ENCODE measurements around the gene PKIG. TPM values are rescaled to one million over a fixed set of nuclear protein-coding genes. Genes with fewer than 3 reads are reported as not detected.
A peak's percentile ranks its signal among the peaks of the same experiment; 100 is the strongest.

PKIG gene
- total and polyA plus RNA-seq, 10 of the 15 experiments (the other 5 are each of a cell fraction or from before 2014, with no cell fraction given), result 5.7 to 82.3 (median 39.7) TPM

DNA sequence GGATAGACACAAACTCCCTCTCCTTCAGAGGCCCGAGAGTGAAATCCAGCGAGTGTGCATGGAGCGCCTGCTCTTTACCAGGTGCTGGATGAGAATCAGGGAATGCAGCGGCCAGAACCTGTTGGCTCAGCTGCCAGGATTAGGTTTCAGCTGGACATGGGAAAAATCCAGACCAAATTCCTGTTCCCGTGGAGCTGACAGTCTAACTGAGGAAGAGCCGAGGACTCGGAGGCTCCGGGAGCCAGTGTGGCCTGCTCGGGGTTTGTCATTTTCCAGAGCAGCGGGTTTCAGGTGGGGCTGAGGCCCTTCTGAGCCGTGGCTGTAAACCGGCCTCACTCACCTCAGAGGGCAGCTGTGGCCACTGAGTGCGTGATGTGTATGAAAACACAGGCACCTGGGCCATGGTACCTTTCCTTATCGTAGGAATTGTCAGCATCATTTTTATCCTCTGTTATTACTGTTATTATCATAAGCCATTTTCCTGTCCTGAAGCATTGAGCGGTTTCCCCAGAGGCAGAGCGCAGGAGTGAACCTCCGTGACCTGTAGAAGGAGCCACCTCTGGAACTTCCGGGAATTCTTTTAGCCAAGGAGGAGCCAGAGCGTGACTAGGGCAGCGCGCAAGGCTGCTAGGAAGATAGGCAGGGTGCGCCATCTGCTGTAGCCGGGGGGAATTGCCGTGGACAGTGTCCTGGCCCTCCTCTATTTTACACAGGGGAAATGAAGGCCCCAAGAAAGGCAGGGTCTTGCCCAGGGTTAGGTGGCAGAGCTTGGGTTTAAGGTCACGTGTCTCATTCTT lies 27.3 kb downstream of the PKIG start (continued):
- TF ChIP-seq MYB (IDR thresholded peaks at IDR 0.05; ENCODE audit: borderline replicate concordance, low read depth, low read length) (no peak), ETV6 (conservative IDR thresholded peaks at IDR 0.05 in 1 of 2, IDR thresholded peaks at IDR 0.05 in 1 of 2; ENCODE audit: borderline replicate concordance in 1 of 2, low read depth in 1 of 2) (no peak; a peak in 1 of 4 replicates), TBL1XR1 (IDR thresholded peaks at IDR 0.05; ENCODE audit: low read depth, low read length) (0 out of 2 replicates have a peak, but pooled peaks have one; percentile 21), NR2C1 (IDR thresholded peaks at IDR 0.05) (no peak), POU2F2 (IDR thresholded peaks at IDR 0.05; ENCODE audit: borderline replicate concordance, low read depth, low read length) (peak; percentile 38; the same call in 1 of the 3 replicates), RAD21 (IDR thresholded peaks at IDR 0.05; ENCODE audit: insufficient read depth, low read depth, low read length) (peak; percentile 99), FOS (IDR thresholded peaks at IDR 0.05; ENCODE audit: borderline replicate concordance, extremely low read depth, insufficient read length) (no peak), SP1 (IDR thresholded peaks at IDR 0.05; ENCODE audit: low read depth, low read length) (peak; percentile 7), SREBF2 (IDR thresholded peaks at IDR 0.05; ENCODE audit: low read length) (no peak), SUZ12 (IDR thresholded peaks at IDR 0.05; ENCODE audit: unreplicated experiment) (no peak), RUNX3 (IDR thresholded peaks at IDR 0.05; ENCODE audit: low read length) (no peak), CBX3 (IDR thresholded peaks at IDR 0.05; ENCODE audit: borderline replicate concordance, low read depth) (no peak), TCF7 (IDR thresholded peaks at IDR 0.05; ENCODE audit: borderline replicate concordance) (no peak), KDM1A (IDR thresholded peaks at IDR 0.05; ENCODE audit: borderline replicate concordance) (no peak), NFXL1 (IDR thresholded peaks at IDR 0.05; ENCODE audit: borderline replicate concordance) (no peak), RB1 (IDR thresholded peaks at IDR 0.05; ENCODE audit: borderline replicate concordance) (no peak; the same call in 1 of the 2 replicates), SIX5 (IDR thresholded peaks at IDR 0.05; ENCODE audit: low read depth, low read length, severe bottlenecking) (no peak), IRF4 (IDR thresholded peaks at IDR 0.05; ENCODE audit: low read depth, low read length) (no peak)
- TF ChIP-seq, protein P1, sequence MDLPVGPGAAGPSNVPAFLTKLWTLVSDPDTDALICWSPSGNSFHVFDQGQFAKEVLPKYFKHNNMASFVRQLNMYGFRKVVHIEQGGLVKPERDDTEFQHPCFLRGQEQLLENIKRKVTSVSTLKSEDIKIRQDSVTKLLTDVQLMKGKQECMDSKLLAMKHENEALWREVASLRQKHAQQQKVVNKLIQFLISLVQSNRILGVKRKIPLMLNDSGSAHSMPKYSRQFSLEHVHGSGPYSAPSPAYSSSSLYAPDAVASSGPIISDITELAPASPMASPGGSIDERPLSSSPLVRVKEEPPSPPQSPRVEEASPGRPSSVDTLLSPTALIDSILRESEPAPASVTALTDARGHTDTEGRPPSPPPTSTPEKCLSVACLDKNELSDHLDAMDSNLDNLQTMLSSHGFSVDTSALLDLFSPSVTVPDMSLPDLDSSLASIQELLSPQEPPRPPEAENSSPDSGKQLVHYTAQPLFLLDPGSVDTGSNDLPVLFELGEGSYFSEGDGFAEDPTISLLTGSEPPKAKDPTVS (IDR thresholded peaks at IDR 0.05; ENCODE audit: low read depth, low read length), result no peak
- TF ChIP-seq, protein P2, sequence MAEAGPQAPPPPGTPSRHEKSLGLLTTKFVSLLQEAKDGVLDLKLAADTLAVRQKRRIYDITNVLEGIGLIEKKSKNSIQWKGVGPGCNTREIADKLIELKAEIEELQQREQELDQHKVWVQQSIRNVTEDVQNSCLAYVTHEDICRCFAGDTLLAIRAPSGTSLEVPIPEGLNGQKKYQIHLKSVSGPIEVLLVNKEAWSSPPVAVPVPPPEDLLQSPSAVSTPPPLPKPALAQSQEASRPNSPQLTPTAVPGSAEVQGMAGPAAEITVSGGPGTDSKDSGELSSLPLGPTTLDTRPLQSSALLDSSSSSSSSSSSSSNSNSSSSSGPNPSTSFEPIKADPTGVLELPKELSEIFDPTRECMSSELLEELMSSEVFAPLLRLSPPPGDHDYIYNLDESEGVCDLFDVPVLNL (IDR thresholded peaks at IDR 0.05; ENCODE audit: low read depth, low read length), result no peak
- TF ChIP-seq, protein P3, sequence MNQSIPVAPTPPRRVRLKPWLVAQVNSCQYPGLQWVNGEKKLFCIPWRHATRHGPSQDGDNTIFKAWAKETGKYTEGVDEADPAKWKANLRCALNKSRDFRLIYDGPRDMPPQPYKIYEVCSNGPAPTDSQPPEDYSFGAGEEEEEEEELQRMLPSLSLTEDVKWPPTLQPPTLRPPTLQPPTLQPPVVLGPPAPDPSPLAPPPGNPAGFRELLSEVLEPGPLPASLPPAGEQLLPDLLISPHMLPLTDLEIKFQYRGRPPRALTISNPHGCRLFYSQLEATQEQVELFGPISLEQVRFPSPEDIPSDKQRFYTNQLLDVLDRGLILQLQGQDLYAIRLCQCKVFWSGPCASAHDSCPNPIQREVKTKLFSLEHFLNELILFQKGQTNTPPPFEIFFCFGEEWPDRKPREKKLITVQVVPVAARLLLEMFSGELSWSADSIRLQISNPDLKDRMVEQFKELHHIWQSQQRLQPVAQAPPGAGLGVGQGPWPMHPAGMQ (IDR thresholded peaks at IDR 0.05; ENCODE audit: borderline replicate concordance), result no peak
- TF ChIP-seq, protein P4, sequence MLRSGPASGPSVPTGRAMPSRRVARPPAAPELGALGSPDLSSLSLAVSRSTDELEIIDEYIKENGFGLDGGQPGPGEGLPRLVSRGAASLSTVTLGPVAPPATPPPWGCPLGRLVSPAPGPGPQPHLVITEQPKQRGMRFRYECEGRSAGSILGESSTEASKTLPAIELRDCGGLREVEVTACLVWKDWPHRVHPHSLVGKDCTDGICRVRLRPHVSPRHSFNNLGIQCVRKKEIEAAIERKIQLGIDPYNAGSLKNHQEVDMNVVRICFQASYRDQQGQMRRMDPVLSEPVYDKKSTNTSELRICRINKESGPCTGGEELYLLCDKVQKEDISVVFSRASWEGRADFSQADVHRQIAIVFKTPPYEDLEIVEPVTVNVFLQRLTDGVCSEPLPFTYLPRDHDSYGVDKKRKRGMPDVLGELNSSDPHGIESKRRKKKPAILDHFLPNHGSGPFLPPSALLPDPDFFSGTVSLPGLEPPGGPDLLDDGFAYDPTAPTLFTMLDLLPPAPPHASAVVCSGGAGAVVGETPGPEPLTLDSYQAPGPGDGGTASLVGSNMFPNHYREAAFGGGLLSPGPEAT (IDR thresholded peaks at IDR 0.05; ENCODE audit: low read depth), result peak; percentile 72
- TF ChIP-seq, protein P5, sequence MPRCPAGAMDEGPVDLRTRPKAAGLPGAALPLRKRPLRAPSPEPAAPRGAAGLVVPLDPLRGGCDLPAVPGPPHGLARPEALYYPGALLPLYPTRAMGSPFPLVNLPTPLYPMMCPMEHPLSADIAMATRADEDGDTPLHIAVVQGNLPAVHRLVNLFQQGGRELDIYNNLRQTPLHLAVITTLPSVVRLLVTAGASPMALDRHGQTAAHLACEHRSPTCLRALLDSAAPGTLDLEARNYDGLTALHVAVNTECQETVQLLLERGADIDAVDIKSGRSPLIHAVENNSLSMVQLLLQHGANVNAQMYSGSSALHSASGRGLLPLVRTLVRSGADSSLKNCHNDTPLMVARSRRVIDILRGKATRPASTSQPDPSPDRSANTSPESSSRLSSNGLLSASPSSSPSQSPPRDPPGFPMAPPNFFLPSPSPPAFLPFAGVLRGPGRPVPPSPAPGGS (IDR thresholded peaks at IDR 0.05; ENCODE audit: borderline replicate concordance, insufficient read depth, low read depth, low read length, poor library complexity, severe bottlenecking), result no peak
